HG02642 (cell line): ENCODE data around the gene RGL1.

Experiments
- ATAC-seq: cut with Tn5 transposase; IDR thresholded peaks from one replicate; pipeline ENCODE4 v1.9.1; 2021; ENCODE audit warnings: mild to moderate bottlenecking; ENCODE audit not compliant: unreplicated experiment, poor library complexity

The RGL1 gene

DNA sequence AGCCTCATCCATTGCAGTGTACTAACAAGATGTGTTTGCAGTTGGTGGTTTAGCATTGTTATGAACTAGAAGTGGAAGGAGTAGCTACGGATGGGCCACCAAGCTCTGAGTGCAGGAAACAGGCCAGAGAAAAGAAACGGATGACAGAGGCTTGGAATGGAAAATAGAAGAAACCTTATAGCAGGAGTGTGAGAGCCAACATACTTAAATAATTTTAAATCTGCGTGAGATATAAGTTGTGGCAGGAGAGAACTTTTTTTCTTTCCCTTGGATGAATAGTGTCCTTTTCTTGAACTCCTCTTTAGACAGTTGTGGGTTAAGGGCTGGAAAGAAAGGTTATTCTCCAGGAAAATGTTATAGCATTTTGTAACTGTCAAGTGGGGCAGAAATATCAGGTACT is 54.2 kb downstream of the RGL1 start:
- ATAC-seq = no peak

DNA sequence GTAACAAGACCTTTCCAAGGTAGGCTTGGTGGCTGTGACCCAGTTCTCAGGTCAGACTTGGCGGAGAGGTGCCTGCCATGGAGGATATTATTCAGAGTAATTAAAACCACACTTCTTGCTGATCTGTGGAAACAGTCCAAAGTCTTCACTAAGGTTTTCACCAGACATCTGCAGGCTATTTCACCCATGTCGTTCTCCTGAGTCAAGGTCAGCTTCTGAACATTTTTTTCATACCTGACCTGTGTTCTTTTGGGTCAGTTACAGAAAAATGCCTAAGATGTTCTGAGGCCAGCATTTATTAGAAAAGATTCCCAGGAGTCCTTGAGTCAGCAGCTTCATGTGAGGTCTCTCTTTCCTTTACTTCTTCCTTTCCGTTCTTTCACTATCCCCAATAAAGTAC is 54.9 kb downstream of the RGL1 start:
- ATAC-seq = no peak

DNA sequence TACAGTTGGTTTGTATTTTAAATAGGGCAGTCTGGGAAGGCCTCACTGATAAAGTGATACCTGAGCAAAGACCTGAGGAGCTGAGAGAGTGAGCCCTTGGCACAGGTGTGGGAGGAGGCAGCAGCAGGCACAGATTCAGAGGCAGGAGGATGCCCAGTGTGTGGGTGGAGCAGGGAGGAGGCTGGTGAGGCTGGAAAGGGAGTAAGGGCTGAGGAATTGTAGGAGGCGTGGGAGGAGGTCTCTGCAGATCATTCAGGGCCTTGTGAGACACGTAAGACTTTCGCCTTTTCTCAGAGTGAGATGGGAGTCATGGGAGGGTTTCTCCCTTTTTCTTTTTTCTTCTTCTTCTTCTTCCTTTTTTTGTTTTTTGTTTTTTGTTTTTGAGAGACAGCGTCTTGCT is 58.0 kb downstream of the RGL1 start:
- no peak for ATAC-seq

DNA sequence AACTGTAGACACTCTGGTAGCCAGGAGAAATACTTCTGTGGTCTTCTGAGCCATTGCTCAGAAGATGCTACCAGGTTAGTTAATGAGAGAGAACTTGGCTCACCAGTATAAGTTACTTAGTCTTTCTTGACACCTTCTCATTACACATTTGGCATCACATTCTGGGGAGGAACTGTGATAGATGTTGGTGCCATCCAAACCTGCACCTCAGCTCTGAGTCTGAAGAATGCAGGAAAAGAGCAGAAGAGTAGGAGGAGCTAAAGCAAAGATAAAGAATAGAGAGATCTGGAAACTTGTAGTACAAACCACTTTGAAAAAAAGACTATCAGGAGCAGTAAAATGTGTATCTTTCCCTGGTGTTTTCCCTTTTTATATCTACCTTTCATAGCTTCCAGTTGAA is 58.9 kb downstream of the RGL1 start:
- no peak for ATAC-seq

DNA sequence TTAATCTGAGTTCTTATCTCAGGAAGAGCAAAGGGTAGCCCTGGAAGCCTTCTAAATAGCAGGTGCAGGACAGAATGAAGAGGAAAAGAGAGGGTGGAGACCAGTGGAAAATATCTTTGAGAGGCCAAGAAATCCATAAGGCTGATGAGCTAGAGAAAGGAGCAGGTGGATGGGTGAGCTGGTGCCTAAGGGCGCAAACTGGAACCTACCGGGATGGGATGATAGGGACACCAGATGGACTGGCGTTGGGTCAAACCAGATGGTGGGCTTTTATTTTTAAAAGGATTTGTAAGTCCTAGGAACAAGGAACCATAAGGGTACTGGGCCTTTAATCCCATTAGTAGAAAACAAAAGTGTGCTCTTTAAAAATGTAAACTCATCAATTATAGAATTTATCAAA is 59.7 kb downstream of the RGL1 start:
- no peak for ATAC-seq

DNA sequence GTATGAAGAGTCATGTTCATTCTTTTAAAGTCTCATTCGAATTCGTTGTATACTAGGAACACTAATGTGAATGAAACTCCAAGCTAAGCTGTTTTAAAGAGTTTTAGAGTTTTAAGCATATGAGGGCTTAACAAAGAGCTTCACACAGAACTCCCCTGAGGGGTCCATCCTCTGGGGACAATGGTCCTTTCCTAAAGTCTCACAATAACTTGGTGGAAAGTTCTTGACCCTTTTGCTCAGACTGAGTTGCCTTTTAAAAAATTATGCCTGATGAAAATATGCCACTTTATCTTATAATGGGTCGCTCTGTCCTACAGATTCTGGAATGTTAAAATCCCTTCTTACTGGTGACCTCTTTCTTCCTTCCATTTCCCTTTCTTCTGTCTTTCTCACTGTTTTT is 64.3 kb downstream of the RGL1 start:
- ATAC-seq = no peak

DNA sequence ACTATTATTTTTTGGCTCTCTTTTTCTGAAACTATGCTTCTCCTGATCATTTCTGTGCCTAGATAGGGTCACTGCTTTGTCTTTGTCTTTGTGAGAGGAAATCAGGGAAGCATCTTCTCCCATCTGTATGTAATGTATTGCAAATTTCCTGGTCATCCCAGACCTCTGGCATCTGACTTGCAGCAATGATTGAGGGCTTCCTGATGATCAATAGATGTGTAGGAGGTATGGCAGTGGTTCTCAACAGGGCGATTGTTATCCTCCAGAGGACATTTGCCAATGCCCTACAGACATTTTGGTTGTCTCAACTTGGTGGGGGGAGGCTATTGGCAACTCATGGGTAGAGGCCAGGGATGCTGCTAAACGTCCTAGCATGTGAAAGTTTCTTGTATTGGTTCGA is 64.7 kb downstream of the RGL1 start:
- ATAC-seq = no peak

DNA sequence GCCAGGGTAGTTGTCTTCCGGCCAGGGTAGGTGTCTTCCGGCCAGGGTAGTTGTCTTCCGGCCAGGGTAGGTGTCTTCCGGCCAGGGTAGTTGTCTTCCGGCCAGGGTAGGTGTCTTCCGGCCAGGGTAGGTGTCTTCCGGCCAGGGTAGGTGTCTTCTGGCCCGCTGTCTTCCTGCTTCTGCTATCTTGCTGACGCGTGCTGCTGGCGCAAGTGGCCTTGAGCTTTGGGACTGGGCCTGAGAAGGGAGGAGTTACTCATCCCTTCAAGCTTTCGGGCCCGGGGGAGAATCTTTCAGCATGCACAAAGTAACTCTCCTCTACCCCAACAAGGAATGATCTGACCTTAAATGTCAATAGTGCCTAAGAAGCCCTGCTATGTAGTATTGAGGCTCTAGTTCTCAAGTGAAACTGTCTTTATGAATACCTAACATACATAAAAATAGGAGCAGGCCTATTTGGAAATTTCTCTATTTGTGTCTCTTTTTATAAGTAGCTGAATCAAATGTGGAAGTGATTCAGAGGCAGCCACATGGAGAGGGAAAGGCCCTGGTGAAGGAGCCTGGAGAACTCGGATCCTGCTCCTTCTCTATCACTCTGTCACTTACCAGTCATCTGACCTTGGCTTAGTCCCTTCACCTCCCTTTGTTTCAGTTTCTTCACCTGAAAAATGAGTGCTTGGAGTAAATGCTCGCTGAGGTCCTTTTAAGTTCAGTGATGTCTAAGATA is 65.6 kb downstream of the RGL1 start:
- no peak for ATAC-seq

DNA sequence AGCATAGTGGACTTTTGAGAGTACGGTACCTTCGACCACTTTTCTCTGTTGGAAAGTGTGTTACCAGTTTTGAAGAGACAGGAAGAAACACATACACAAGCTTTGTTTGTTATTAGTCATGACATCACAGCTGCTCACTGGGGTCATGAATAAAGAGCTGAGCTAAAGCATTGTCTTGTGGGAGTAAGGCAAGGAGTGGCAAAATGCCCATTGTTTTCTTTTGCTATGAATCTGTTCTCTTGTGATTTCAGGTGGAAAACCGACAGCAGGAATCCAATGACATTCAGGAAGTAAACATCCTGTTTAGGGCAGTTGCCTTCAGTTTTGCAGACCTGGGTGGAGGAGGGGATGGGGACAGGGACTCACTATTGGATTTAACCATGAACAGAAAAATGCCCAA is 66.2 kb downstream of the RGL1 start:
- ATAC-seq = no peak

DNA sequence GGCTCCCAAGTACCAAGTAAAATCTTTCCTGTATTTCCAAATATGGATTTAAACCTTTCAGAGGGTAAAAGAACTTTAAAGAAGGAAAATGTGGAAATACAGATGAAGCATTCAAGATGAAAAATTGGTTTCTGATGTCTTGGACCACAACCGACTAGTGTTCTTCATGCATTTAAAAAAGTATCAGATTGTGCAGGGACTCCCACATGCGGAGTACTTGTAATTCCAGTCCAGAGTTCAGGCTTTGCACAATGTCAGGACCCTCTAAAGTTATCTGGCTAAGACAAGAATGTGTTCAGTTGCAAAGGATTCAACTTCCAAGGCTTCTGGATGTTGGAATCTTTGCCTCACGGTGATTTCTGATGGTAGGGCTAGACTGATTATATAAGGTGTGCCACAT is 66.7 kb downstream of the RGL1 start:
- ATAC-seq = no peak

DNA sequence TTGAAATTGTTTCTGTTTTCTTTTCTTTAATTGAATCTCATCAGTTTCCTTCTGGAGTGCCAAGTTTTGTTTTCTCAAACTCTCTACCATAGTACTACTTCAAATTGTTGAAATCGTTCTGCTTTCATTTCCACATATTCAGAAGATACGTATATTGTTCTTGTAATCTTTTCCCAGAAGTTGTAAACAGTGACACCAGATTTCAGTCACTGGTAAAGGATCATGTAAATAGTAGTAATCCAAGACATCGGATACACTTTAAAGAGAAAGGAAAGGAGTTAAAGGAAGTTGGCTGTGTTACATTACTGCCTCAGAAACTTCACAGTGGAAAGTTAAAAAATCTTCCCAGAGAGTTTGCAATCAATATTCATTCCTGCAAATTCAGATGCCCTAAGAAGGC is 67.5 kb downstream of the RGL1 start:
- no peak for ATAC-seq

DNA sequence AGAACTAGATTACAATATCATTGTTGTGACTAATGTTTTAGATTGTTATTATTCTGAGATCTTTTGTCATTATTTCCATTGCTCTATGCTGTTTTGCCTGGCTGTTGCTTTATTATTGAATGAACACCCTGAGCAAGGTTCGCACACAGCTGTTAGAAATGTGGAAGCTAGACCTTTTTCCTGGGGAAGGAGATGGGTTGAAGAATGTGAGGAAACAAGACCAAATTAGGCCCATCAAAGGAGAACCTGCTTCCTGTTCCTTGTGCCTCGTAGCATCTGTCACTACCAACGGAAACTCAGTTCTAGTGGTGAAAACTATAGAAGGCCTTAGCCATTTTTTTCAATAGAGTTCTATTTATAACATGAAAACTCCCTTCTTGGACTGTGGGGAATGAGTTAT is 68.7 kb downstream of the RGL1 start:
- no peak for ATAC-seq

DNA sequence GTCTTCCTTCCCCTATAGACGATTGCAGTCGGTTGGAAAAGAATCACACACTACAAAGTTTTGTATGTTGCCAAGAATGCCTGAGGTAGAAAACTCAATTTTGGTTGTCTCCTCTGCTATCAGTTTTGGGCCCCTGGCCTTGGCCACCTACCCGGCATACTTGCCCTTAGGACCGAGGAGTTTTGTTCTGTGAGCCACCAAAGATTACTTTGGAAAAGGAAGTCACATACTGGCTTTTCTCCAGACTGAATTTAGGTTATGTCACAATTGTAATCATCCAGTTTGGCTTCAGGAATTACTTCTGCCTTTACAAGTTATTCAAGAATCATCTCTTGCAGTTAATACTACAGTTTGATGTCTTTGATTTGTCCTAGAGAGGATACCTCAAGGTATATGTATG is 71.4 kb downstream of the RGL1 start:
- no peak for ATAC-seq

DNA sequence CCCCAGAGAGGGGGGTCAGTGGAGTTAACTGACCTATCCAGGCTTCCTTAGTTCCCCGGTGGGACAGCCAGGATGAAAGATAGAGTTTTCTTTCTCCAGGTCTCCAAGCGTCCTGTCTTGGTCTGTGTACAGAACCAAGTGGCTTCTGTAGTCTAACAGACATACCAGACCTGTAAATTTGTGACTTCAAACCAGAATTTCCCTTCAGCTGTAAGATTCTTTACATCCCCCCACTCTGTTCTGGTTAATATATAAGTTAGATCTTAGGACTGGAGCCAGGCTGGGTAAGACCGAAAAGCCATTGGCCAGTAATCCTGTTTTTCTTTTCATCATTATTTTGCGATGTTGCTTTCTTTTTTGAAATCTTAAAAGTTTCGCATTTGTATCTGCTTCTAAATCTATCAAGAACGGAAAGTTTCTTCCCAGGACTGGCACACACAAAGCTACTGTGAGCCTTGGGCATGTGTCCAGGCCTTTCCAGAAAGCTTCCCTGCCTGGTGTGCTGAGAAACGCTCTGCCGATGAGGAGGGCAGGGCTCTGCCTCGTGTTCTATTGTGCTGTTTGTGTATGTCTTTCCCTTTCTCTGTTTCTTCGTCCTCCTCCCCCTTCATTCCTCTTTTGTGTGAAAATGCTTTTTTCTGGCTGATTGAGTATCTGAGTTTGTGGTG is 72.3 kb downstream of the RGL1 start:
- no peak for ATAC-seq

DNA sequence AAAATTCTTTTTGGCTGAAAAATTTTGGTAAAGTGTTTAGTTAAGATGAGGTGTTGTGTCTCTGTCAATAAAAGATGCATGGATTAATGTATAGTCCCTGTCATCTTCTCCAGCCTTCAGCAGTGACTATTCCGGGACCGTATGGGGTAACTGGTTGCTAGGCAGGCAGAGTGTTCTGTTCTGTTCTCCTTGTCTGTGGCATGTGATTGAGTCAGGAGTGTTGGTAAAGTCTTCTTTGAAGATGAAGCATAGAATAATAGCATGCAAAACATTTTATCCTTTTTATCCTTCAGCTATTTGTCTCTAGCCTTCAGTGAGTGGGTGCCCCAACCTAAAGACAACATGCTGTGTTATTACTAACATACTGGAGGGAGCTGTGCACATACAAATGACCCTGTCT is 74.6 kb downstream of the RGL1 start:
- ATAC-seq = no peak

DNA sequence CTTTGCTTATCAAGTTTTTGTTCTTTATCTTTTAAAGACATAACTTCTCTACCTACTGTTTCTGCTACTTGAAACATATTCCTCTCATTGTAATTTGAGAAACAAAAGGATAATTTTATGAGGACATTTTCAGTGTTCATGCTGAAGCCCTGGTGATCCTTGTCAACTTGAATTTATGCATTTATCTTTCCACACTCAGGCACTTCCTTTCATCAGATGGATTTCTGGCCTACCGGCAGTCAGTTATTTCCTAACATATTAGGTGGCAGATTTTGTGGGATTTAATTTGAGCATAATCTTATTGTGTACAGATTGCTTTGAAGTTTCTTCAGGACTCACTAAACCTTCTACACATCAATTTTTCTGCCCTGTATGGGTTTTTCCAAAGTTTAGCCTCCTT is 75.0 kb downstream of the RGL1 start:
- no peak for ATAC-seq

DNA sequence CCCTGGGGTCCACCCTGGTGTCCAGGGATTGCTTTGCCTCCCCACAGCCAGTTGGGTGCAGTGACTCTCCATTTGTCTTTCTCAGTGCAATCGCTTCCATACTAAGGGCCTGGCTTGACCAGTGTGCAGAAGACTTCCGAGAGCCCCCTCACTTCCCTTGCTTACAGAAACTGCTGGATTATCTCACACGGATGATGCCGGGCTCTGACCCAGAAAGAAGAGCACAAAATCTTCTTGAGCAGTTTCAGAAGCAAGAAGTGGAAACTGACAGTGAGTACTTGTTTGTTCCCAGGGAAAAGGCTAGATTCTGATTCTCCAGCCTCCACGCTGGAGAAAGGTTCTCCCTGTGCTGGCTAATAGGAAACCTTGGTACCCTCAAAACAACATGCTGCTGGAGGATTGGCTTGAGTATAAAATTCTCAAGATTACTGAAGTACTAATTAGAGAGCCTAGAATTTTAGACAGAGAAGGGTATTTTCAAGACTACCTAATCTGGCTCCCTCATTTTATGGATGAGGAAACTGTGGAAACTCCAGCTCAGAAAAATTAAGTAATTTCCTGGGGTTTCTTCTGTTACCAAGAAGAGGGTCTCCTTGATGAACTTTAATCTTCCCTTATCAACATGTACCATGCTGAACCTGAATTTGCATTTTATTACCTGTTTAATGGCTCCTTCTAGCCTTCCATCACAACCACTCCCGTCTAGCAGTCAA is 75.8 kb downstream of the RGL1 start:
- no peak for ATAC-seq

DNA sequence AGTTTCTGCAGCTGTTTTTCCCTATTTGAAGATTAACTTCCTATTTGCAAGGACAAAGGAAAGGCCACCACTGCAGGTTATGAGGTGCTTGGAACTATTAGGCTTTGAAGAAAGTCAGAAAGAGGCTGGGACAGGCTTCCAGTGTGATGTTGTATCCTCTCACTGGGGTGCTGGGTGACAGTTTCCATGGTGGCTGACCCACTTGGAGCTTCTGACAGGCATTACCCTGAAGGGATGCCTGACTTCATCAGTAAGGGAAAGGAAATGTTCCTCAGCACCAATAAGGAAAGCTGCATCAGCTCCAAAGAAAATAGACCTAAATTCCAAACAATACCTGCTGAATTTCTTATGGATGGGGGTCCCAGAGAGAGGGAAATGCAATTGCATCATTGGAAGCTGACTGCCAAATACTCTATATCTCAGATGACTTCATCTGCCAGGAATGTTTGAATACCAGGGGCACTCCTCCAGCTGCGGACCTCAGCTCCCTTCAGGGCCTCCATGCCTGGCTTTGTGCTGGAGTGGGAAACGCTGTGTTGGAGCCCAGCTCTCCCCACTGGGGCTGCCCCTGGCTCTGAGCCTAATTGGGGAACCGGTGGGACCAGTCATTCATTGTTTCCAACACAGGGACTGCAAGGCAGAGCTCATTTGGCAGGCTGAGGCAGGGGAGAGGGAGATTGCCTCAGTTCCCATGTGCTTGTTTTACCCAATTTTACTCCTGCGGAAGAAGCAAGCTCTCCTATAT is 76.6 kb downstream of the RGL1 start:
- ATAC-seq = no peak

DNA sequence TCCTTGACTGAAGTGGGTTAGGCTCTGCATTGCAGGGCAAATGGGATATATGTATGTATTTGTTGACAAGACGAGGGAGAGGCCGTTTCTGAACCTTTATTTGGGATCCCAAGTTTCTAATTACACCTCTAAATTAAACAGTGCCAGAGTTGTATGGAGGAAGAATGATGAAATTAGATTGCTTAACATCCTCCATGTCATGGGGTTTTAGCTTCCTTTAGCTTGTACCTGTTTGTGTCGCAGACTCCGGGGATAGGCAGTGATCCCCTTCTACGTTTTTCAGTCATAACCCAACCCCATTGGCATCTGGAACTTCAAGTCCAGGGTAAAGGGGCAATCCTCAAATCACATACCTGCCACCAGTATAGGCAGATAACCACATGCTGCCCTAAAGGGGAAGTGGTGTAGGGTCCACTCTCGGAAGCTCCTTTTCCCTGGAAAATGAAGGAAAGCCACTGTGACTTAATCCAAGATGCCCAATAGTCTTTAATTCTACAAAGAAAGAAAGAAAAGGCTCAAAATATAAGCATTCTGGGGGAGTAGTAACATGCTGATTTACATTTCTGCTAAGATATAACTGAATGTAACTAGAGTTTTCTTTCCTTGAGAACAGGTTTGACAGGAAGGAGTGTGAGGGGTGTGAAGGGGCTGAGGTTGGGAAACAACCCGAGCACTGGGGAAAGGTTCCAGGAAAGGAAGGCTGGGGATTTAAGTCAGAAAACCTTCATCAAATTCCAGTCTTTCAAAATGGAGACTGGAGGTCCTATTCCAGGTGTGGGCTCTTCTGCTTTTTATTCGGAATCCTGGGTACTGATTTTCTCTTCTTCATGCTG is 77.6 kb downstream of the RGL1 start:
- no peak for ATAC-seq

DNA sequence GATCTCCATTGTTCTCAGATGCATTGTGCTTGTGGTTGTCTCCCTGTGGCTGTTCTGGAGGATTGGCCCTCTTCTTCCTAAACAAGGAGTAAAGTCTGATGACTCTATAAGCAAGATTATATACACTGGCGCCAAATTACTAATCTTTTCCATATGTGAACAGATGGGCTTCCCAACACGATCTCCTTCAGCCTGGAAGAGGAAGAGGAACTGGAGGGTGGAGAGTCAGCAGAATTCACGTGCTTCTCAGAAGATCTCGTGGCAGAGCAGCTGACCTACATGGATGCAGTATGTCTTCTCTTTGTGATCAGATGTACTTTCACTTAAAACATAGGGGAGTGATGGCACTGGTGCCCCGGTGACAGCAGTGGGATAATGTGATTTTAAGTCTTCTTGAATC is 78.7 kb downstream of the RGL1 start:
- ATAC-seq = no peak
